PC-3 (cell line): ENCODE data around the gene HLA-DOB.

ENCODE experiments used
- EZH2 ChIP-seq: fragments of 300-600 bp; sonication (generic); IDR thresholded peaks from one replicate; pipeline ENCODE4 v1.6.1; 2017; ENCODE audit warnings: antibody characterized with exemption, mild to moderate bottlenecking, low read length; ENCODE audit not compliant: unreplicated experiment
- TF ChIP-seq, protein P1 (sequence below): fragments of 300-600 bp; sonication (generic); conservative IDR thresholded peaks from 2 replicates; pipeline ENCODE4 v1.5.1; 2017; ENCODE audit warnings: antibody characterized with exemption, low read depth, mild to moderate bottlenecking, low read length

DNA sequence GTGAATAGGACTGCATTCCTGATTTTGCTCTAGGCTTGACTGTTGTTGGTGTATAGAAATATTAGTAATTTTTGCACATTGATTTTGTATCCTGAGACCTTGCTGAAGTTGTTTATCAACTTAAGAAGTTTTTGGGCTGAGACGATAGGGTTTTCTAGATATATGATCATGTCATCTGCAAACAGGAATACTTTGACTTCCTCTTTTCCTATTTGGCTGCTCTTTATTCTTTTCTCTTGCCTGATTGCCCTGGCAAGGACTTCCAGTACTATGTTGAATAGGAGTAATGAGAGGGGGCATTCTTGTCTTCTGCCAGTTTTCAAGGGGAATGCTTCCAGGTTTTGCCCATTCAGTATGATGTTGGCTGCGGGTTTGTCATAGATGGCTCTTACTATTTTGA lies 13.4 kb downstream of the HLA-DOB start:
- TF ChIP-seq, protein P1, sequence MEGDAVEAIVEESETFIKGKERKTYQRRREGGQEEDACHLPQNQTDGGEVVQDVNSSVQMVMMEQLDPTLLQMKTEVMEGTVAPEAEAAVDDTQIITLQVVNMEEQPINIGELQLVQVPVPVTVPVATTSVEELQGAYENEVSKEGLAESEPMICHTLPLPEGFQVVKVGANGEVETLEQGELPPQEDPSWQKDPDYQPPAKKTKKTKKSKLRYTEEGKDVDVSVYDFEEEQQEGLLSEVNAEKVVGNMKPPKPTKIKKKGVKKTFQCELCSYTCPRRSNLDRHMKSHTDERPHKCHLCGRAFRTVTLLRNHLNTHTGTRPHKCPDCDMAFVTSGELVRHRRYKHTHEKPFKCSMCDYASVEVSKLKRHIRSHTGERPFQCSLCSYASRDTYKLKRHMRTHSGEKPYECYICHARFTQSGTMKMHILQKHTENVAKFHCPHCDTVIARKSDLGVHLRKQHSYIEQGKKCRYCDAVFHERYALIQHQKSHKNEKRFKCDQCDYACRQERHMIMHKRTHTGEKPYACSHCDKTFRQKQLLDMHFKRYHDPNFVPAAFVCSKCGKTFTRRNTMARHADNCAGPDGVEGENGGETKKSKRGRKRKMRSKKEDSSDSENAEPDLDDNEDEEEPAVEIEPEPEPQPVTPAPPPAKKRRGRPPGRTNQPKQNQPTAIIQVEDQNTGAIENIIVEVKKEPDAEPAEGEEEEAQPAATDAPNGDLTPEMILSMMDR, result no peak
- no peak for TF ChIP-seq EZH2
